Stimulated activated naive B cell treated with anti-CD40 and anti-IgM and Interleukin-4, amounts not matched to agents 10 μg/mL and 1 μg/mL and 100 μg/mL, for 72 hours (primary cell): ENCODE measurements around the gene DUOX1.

Experiments
- ATAC-seq, 2 donors: fragments of 150-1000 bp; cut with Tn5 transposase; replicated peaks; 2 replicates each; pipeline ENCODE4 v1.10.0; 2021; ENCODE audit warnings: moderate library complexity in 1 of 2
- DNase-seq: peaks from one replicate; pipeline ENCODE4 v3.0.0; 2021
- H3K27ac Mint-ChIP-seq: one replicate; pipeline ENCODE4 v1.8.0; 2022; ENCODE audit warnings: mild to moderate bottlenecking, mixed read lengths
- H3K27me3 Mint-ChIP-seq, 2 donors: one replicate each; pipeline ENCODE4 v1.8.0; 2022; ENCODE audit warnings: mixed read lengths in 2 of 2
- H3K36me3 Mint-ChIP-seq, 2 donors: one replicate each; pipeline ENCODE4 v1.8.0; 2022; ENCODE audit warnings: mixed read lengths in 2 of 2, mild to moderate bottlenecking in 1 of 2
- H3K4me1 Mint-ChIP-seq, 2 donors: one replicate each; pipeline ENCODE4 v1.8.0; 2022; ENCODE audit warnings: mixed read lengths in 2 of 2, mild to moderate bottlenecking in 1 of 2
- H3K4me3 Mint-ChIP-seq, 2 donors: one replicate each; pipeline ENCODE4 v1.8.0; 2022; ENCODE audit warnings: mild to moderate bottlenecking in 2 of 2, mixed read lengths in 2 of 2, moderate library complexity in 1 of 2
- H3K9me3 Mint-ChIP-seq, 2 donors: one replicate each; pipeline ENCODE4 v1.8.0; 2022; ENCODE audit warnings: mixed read lengths in 2 of 2, mild to moderate bottlenecking in 1 of 2

The DUOX1 gene

DNA sequence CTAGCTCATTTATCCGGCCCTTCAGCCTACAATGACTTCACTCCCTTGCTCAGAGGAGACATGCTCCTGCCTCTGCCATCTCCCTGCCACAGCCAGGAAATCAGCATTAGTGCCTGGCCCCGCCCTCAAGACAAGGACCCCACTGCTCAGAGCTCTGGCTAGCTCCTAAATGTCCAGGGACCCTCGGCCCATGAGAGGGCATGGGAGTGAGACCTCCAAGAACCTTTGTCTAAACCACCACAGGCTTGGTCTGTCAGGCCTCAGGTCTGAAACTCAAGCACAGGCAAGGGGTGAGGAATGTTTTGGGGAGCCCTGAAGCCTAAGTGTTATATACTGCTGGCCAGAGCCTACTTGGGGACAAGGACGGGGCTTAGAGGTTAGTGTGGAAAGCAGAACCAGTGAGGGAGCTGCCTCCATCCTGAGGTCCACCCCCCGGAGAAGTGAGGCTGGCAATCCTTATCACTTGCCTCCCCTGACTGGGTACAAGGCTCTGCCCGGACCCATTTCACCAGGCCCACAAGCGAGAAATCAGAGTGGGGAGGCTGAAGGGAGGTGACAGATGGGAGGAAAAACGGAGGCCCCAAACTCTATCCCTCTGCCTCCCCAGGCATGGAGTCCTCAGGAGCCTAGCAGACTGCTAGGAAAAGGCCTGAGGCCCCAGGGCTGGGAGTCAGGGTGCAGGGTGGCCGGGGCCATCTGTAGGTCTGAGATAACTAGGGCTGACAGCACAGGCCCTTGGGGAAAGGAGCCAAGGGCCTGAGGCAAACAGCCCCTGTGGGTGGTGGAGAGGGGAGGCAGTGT lies 39.2 kb downstream of the DUOX1 start:
- H3K4me3 Mint-ChIP-seq, result no peak overlapping the region

GRCh38 chr15:45169608-45170480 lies 40.0 kb downstream of the DUOX1 start:
- ATAC-seq, result no peak
- Mint-ChIP-seq H3K9me3 (no peaks in the 10 kb centered on the region), H3K4me3 (no peak overlapping the region), H3K36me3 (peaks cover 18 to 28% of the 10 kb centered on the region in 2 donors), H3K27me3 (no peaks in the 10 kb centered on the region), H3K27ac (peak overlapping the region; percentile 65), H3K4me1 (peaks cover 30 to 48% of the 10 kb centered on the region in 2 donors)
- DNase-seq, result no peak

More for the DNA sequence above, 39.2 kb downstream of the DUOX1 start:
- Mint-ChIP-seq H3K36me3 (peaks cover 13 to 27% of the 10 kb centered on the region in 2 donors), H3K9me3 (no peaks in the 10 kb centered on the region), H3K4me1 (peaks cover 30 to 51% of the 10 kb centered on the region in 2 donors), H3K27me3 (no peaks in the 10 kb centered on the region), H3K27ac (peak overlapping the region; percentile 73)
- DNase-seq (no peak), ATAC-seq (no peak)

DNA sequence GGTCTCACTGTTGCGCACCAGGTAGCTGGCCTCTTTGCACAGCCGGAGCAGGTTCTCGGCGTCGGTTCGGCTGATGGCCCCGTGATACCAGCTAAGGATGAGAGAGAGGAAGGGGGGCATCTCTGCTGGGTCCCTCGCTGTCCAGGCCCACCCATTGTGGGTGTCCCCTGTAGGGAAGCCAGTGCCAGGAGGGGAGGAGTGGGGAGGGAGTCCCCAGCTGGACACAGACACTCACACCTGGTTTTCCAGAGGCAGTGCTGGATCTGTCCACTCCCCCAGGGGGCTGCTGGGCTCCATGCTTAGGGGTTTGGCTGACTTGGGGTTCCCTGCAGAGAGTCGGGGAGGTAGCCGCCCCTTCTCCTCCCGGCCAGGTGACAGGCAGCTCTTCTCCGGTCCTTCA lies 42.1 kb downstream of the DUOX1 start:
- Mint-ChIP-seq H3K36me3 (peaks cover 37 to 44% of the 10 kb centered on the region in 2 donors), H3K4me1 (peaks cover 16 to 31% of the 10 kb centered on the region in 2 donors), H3K27ac (no peak overlapping the region), H3K4me3 (no peak overlapping the region), H3K27me3 (no peaks in the 10 kb centered on the region), H3K9me3 (no peaks in the 10 kb centered on the region)
- DNase-seq, result no peak
- ATAC-seq, result no peak

GRCh38 chr15:45174069-45174468 lies 44.3 kb downstream of the DUOX1 start:
- Mint-ChIP-seq H3K4me3 (no peak overlapping the region), H3K9me3 (no peaks in the 10 kb centered on the region), H3K4me1 (peaks cover 8 to 13% of the 10 kb centered on the region in 2 donors), H3K27me3 (no peaks in the 10 kb centered on the region), H3K36me3 (peaks cover 46 to 52% of the 10 kb centered on the region in 2 donors), H3K27ac (no peak overlapping the region)
- DNase-seq (no peak), ATAC-seq (no peak)

DNA sequence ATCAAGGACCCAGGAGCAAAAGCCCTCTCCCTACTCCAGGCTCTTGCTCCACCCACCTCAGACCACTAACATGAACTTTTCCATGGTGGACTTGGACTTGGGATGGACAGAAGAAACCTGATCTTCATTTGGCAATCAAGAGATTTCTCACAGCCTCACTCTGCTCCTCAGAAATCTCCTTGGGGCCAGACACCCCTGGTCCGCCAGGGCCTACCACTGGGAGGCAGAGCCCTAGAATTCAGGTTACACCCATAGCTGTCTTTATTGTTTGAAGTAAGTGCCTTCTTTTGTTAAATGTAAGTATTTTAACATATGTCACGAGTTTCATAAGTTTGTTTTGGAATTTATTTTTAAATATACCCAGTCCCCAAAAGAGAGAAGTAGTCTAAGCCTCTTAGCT lies 44.8 kb downstream of the DUOX1 start:
- no peak for ATAC-seq
- Mint-ChIP-seq H3K36me3 (peaks cover 46 to 52% of the 10 kb centered on the region in 2 donors), H3K27ac (no peak overlapping the region), H3K27me3 (no peaks in the 10 kb centered on the region), H3K9me3 (no peaks in the 10 kb centered on the region), H3K4me3 (no peak overlapping the region), H3K4me1 (peaks cover 4 to 8% of the 10 kb centered on the region in 2 donors)
- no peak for DNase-seq

GRCh38 chr15:45177285-45177684 lies 47.5 kb downstream of the DUOX1 start:
- H3K4me3 Mint-ChIP-seq, result no peak overlapping the region
- H3K4me1 Mint-ChIP-seq, result peaks cover 11 to 12% of the 10 kb centered on the region in 2 donors
- H3K27ac Mint-ChIP-seq, result no peak overlapping the region
- no peaks in the 10 kb centered on the region for H3K9me3 Mint-ChIP-seq
- no peaks in the 10 kb centered on the region for H3K27me3 Mint-ChIP-seq
- ATAC-seq, result no peak
- DNase-seq, result no peak
- peaks cover 43 to 58% of the 10 kb centered on the region in 2 donors for H3K36me3 Mint-ChIP-seq

GRCh38 chr15:45179221-45179985 lies 49.6 kb downstream of the DUOX1 start:
- H3K9me3 Mint-ChIP-seq, result no peaks in the 10 kb centered on the region
- H3K27ac Mint-ChIP-seq, result no peak overlapping the region
- H3K36me3 Mint-ChIP-seq, result peaks cover 35 to 48% of the 10 kb centered on the region in 2 donors
- no peaks in the 10 kb centered on the region for H3K27me3 Mint-ChIP-seq
- ATAC-seq (peak; percentile 39 to 42), DNase-seq (no peak)
- no peak overlapping the region for H3K4me3 Mint-ChIP-seq
- peaks cover 22 to 30% of the 10 kb centered on the region in 2 donors for H3K4me1 Mint-ChIP-seq

DNA sequence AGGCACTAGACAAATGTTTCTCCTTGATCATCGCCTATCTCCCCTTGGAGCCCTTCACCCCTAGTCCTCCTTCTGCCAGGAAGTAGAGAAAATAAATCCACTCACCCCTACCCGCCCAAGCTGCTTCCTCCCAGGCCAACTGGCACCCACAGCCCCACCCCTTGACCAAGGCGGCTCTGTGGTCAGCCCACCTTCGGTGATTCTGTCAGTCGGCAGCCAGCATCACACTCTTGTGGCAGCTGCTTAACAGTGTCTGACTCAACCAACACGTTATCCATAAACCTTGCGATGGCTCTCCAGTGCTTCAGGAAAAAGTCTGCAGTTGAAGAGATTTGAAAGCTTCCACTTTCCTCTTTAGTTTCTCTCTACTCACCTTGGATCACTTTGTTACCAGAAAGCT lies 50.4 kb downstream of the DUOX1 start:
- H3K9me3 Mint-ChIP-seq, result no peaks in the 10 kb centered on the region
- no peaks in the 10 kb centered on the region for H3K27me3 Mint-ChIP-seq
- no peak overlapping the region for H3K4me3 Mint-ChIP-seq
- peak overlapping the region; percentile 70 for H3K27ac Mint-ChIP-seq
- H3K36me3 Mint-ChIP-seq, result peaks cover 29 to 43% of the 10 kb centered on the region in 2 donors
- peak; percentile 26 to 31 for ATAC-seq
- no peak for DNase-seq
- H3K4me1 Mint-ChIP-seq, result peaks cover 26 to 38% of the 10 kb centered on the region in 2 donors

- Mint-ChIP-seq H3K27me3 (no peaks in the 10 kb centered on the region), H3K4me3 (no peak overlapping the region), H3K4me1 (peaks cover 31 to 44% of the 10 kb centered on the region in 2 donors), H3K9me3 (no peaks in the 10 kb centered on the region), H3K27ac (no peak overlapping the region), H3K36me3 (peaks cover 26 to 41% of the 10 kb centered on the region in 2 donors)
- no peak for DNase-seq
- no peak for ATAC-seq
Measured at GRCh38 chr15:45180648-45181436, 51.0 kb downstream of the DUOX1 start.

DNA sequence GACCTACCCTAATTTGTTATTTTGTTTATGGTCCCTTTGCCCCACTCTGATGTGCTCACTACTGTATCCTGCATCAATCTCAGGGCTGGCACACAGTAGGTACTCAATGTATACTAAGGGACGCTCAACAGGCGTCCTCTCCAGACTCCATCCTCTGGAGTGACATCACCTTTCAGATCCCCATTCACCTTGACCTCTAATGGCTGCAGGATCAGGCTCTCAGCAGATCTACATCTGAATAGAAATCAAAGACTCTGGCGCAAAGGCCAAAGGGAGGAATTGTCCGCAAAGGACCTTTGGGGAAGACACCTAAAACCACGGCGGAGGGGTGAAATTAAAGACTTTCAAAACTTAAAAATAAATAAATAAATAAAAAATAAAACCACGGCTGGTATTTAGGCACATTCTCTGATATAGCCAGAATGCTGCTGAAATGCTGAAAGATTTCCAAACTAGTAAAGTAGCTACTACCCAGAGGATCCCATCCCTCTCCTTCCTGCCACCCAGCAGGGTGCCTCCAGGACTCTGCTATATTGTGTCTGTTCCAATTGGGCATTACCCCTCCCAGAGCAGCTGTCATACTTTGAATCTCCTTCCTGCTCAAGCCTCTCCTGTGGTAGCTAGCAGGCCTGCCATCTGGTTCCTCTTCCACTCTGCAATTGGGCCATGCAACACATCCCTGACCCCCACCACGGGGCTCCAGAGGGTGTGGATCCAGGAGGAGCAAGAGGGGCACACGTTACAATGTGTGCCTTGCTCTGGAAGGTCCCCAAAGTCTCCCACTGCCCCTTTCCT lies 51.9 kb downstream of the DUOX1 start:
- Mint-ChIP-seq H3K9me3 (no peaks in the 10 kb centered on the region), H3K36me3 (peaks cover 23 to 34% of the 10 kb centered on the region in 2 donors), H3K27ac (no peak overlapping the region), H3K27me3 (no peaks in the 10 kb centered on the region), H3K4me1 (peaks cover 37 to 53% of the 10 kb centered on the region in 2 donors), H3K4me3 (no peak overlapping the region)
- no peak for DNase-seq
- no peak for ATAC-seq

DNA sequence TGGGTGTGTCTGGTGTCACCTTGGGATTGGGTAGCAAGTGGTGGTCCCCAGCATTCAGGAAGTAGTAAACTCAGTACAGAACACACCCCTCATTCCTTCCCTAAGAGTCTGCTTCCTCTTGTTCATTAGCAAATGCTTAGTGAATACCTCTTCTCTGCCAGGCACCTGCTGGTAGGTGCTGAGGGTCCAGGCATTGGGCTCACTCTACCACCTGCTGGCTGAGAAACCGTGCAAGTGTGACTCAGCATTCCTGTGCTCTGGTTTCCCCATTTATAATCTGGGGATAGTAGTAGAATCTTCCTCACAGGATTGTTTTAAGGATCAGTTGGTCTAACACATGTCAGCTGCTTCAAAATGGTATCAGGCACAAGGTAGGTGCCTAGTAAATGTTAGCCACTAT lies 53.2 kb downstream of the DUOX1 start:
- peaks cover 12 to 27% of the 10 kb centered on the region in 2 donors for H3K36me3 Mint-ChIP-seq
- no peaks in the 10 kb centered on the region for H3K9me3 Mint-ChIP-seq
- H3K27ac Mint-ChIP-seq, result no peak overlapping the region
- DNase-seq (no peak), ATAC-seq (no peak)
- no peak overlapping the region for H3K4me3 Mint-ChIP-seq
- no peaks in the 10 kb centered on the region for H3K27me3 Mint-ChIP-seq
- peaks cover 41 to 58% of the 10 kb centered on the region in 2 donors for H3K4me1 Mint-ChIP-seq

DNA sequence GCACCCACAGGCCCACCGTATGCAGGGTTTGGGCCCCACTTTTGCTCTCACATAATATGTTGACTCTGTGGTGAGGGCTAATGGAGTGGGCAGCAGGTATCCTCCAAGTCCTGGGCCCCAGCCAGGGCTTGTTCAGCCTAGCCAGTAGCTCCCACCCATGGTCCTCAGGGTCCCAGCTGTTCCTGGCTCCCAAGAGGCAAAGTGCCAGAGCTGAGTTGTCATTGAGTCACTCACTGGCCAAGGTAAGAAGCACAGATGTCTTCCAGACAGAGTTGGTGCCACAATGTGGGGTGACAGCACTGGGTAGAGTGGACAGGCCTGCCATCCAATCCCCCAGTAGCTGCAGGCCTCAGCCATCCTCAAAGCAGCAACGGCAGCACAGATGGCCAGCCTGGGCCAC lies 53.7 kb downstream of the DUOX1 start:
- no peak for ATAC-seq
- H3K36me3 Mint-ChIP-seq, result peaks cover 12 to 27% of the 10 kb centered on the region in 2 donors
- no peak for DNase-seq
- no peak overlapping the region for H3K27ac Mint-ChIP-seq
- no peak overlapping the region for H3K4me3 Mint-ChIP-seq
- peaks cover 45 to 62% of the 10 kb centered on the region in 2 donors for H3K4me1 Mint-ChIP-seq
- H3K27me3 Mint-ChIP-seq, result no peaks in the 10 kb centered on the region
- no peaks in the 10 kb centered on the region for H3K9me3 Mint-ChIP-seq

GRCh38 chr15:45184562-45185041 lies 54.8 kb downstream of the DUOX1 start:
- ATAC-seq, result no peak
- no peak overlapping the region for H3K4me3 Mint-ChIP-seq

More at GRCh38 chr15:45184562-45185041, 54.8 kb downstream of the DUOX1 start:
- Mint-ChIP-seq H3K9me3 (no peaks in the 10 kb centered on the region), H3K4me1 (peaks cover 47 to 65% of the 10 kb centered on the region in 2 donors), H3K27ac (peak overlapping the region; percentile 80), H3K36me3 (peaks cover 12 to 27% of the 10 kb centered on the region in 2 donors), H3K27me3 (no peaks in the 10 kb centered on the region)
- DNase-seq, result no peak
